ENCODE data around the gene HSPA1B. TPM values are rescaled to one million over a fixed set of nuclear protein-coding genes. Genes with fewer than 3 reads are reported as not detected.
"Not testable (repeated sequence)": the region's sequence is repeated elsewhere in the genome, so short reads cannot be mapped to it uniquely, and the experiment has no call there.

HSPA1B gene
- total RNA-seq, 2 donors from 2014 or later: 18.0 to 20.5 TPM

DNA sequence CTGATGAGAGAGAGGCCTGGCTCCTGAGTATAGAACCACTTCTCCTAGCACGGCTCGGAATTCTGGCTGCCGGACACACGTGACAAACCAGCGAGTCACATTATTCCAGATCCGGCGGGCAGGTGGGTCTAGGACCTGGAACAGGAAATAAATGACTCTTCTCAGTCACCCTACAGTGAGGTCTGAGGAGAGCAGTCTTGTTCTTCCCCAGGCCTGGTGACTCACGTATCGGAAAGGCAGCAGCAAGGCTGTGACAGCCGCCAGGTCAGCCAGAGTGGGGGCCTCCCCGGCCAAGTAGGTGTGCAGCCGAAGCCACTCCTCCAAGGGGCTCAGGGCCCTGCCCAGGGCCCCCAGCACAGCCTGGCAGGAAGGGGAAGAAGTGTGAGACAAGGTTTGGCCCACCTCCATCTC lies 34.8 kb upstream of the HSPA1B start:
- H3K36me3 Mint-ChIP-seq (ENCODE audit: low read depth): peaks cover 8% of the 10 kb centered on the region
- H3K4me1 Mint-ChIP-seq: peaks cover 33% of the 10 kb centered on the region
- H3K4me3 Mint-ChIP-seq: no peak overlapping the region
- no peaks in the 10 kb centered on the region for H3K27me3 Mint-ChIP-seq
- DNase-seq: no peak
- no peaks in the 10 kb centered on the region for H3K9me3 ChIP-seq (ENCODE audit: control insufficient read depth, low read length, poor library complexity, severe bottlenecking)
- ATAC-seq: no peak
- no peak overlapping the region for H3K27ac Mint-ChIP-seq

DNA sequence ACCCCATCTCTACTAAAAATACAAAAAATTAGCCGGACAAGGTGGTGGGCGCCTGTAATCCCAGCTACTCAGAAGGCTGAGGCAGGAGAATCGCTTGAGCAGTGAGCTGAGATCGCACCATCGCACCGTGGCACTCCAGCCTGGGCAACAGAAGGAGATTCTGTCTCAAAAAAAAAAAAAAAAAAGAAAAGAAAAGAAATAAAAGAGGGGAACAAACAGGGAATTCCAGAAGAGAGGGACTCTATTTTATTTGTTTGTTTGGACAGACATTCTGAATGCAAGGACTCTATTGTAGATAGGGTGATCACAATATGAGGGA lies 33.7 kb upstream of the HSPA1B start:
- Mint-ChIP-seq H3K4me1 (peaks cover 36% of the 10 kb centered on the region), H3K27ac (peak overlapping the region; percentile 98), H3K4me3 (peak overlapping the region; percentile 95)
- H3K9me3 ChIP-seq (ENCODE audit: control insufficient read depth, low read length, poor library complexity, severe bottlenecking); H3K36me3 Mint-ChIP-seq (ENCODE audit: low read depth); H3K27me3 Mint-ChIP-seq; DNase-seq; ATAC-seq: not testable (repeated sequence)

DNA sequence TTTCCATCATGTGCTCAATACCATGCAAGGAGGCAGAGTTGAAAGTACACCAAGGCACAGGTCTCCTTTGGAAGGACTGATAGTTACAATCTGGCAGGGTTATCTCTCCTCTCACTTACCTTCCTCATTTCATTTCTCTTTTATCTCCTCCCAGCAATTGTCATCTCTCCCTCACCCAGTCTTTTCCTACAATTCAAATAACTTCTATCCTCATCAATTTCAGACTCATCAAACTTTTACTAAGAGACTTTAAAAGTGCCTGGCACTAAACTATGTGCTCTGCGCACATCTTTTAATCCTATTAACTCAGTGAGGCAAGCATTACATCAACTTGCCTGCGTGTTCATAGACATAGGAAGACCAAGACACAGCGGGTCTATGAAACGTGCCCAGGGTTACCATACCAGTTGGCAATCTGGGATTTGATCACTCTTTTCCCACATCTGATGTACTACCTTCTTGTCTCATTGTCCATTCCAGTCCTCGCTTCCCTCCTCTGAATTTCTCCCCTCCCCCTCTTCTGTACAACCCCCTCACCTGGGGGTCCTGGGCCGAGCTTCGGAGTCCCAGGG lies 33.2 kb upstream of the HSPA1B start:
- H3K27me3 Mint-ChIP-seq: no peaks in the 10 kb centered on the region
- H3K36me3 Mint-ChIP-seq (ENCODE audit: low read depth): peaks cover 8% of the 10 kb centered on the region
- ATAC-seq (no peak), DNase-seq (no peak)
- no peaks in the 10 kb centered on the region for H3K9me3 ChIP-seq (ENCODE audit: control insufficient read depth, low read length, poor library complexity, severe bottlenecking)
- H3K4me1 Mint-ChIP-seq: peaks cover 36% of the 10 kb centered on the region
- peak overlapping the region; percentile 95 for H3K4me3 Mint-ChIP-seq
- peak overlapping the region; percentile 98 for H3K27ac Mint-ChIP-seq

DNA sequence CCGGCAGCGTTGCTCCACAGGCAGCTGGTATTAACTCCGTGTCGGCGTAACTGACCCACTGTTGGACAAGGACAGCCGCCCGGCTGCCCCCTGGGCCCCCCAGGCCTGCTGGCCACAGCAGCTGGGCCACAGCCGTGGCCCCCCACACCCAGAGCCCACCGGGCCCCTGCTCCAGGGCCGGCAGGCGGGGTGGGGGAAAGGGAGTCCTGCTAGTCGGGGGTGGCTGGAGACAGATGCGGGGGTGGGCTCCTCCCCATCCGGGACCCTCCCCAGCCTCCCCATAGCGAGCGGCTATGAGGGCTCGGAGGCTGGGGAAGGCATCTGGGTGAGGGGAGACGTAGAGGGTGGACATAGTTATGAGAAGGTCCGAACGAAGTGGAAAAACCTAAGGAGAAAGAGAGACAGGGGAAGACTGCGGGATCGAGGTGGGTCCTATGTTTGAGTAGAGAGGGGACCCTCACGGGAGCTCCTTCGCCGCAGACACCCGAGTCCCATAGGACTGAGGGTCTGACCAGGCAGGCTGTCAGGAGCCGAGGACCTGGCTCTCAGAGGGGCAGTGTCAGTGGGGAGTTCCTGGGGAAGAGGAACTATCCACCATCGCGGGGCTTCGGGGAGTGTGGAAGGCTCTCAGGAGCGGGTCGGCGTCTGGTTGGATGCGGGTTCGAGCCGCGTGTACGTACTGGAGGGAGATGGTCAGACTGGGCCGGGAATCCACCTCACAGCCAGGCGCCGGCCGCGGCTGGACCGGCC lies 32.5 kb upstream of the HSPA1B start:
- peak; percentile 7 for ATAC-seq
- H3K4me1 Mint-ChIP-seq: peaks cover 36% of the 10 kb centered on the region
- H3K27me3 Mint-ChIP-seq: no peaks in the 10 kb centered on the region

DNA sequence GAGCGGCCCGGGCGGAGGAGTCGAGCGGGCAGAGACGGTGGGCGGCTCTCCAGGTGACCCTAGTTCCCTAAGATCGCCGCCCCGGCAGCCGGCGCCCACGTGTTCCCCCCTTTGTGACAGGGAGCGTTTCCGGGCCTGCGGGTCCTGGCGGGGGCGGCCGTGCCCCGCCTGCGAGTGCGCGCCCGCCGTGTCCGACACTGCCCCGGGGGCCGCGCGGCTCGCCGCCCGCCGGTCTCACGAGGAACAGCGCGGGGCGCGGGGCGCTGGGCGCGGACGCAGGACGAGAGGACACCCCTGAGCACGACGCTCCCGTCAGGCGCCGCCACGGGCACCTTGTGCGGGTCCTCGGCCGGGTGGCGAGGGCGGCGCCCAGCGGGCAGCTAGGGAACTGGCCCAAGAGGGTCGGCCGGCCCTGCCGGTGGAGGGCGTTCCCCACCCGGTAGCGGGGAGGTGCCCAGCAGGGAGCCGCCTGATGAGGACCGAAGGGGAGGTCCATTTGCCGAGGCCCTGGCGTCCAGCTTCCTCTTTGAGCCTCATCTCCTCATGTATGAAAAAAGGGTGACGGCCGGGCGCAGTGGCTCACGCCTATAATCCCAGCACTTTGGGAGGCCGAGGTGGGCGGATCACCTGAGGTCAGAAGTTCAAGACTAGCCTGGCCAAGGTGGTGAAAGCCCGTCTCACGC lies 31.8 kb upstream of the HSPA1B start, which contains the start of gene VARS1:
Gene VARS1, minus strand, starts transcription at position 137 of the 683 bp plus-strand sequence. CDS start 535 bp downstream, outside the sequence.
- peaks cover 5% of the 10 kb centered on the region for H3K36me3 Mint-ChIP-seq (ENCODE audit: low read depth)
- peak within 1 kb of the TSS; percentile 98 for H3K27ac Mint-ChIP-seq
- DNase-seq: peak; percentile 74 to 82 (median 78)
- ATAC-seq: peak; percentile 88
- H3K4me3 Mint-ChIP-seq: peak within 1 kb of the TSS; percentile 95
- peaks cover 33% of the 10 kb centered on the region for H3K4me1 Mint-ChIP-seq
- H3K9me3 ChIP-seq (ENCODE audit: control insufficient read depth, low read length, poor library complexity, severe bottlenecking): no peaks in the 10 kb centered on the region
- no peaks in the 10 kb centered on the region for H3K27me3 Mint-ChIP-seq

More for the DNA sequence above, 32.5 kb upstream of the HSPA1B start:
- peak overlapping the region; percentile 98 for H3K27ac Mint-ChIP-seq
- H3K4me3 Mint-ChIP-seq: peak overlapping the region; percentile 95
- peaks cover 8% of the 10 kb centered on the region for H3K36me3 Mint-ChIP-seq (ENCODE audit: low read depth)
- DNase-seq: peak in 1 of 3 donors; percentile 12
- no peaks in the 10 kb centered on the region for H3K9me3 ChIP-seq (ENCODE audit: control insufficient read depth, low read length, poor library complexity, severe bottlenecking)

DNA sequence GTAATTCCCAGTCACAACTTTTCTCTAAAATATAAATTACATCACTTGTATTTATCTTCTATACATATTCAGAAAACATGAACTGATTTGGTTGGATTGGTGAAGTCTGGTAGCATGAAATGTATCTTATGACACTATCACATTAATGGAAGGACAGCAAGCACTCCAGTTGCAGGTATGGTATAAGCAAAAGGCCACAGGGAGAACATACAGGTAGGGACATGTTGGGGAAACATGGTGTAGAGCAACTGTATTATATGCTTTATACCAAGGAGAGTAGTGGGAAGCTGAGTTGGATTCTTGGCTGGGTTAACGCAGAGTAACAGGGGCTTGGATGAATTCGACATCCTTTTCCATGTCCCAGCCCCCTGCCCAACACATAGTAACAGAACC lies 30.5 kb upstream of the HSPA1B start:
- Mint-ChIP-seq H3K27me3 (no peaks in the 10 kb centered on the region), H3K4me3 (peak overlapping the region; percentile 53), H3K27ac (peak overlapping the region; percentile 98), H3K4me1 (peaks cover 30% of the 10 kb centered on the region), H3K36me3 (ENCODE audit: low read depth) (peaks cover 2% of the 10 kb centered on the region)
- ATAC-seq (no peak), DNase-seq (no peak)
- H3K9me3 ChIP-seq (ENCODE audit: control insufficient read depth, low read length, poor library complexity, severe bottlenecking): no peaks in the 10 kb centered on the region

DNA sequence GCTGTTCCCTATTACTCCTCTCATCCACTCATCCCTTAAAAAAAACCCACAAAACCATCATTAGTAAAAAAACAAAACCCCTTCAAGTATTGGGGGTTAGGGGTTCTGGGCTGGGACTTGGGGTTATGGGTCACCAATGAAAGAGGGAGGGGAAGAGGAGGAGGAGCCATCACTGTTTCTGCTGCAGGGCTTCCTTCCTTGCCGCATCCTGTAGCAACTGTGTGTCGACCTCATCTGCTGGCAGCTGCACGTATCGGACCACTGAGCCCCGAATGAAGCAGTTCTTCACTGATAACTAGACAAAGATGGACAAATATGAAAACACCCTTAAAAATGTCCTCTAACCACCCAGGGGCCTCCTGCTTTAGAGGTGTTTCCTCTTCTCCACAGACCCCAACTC lies 29.9 kb upstream of the HSPA1B start:
- ATAC-seq (peak; percentile 28), DNase-seq (no peak)
- Mint-ChIP-seq H3K4me1 (peaks cover 27% of the 10 kb centered on the region), H3K36me3 (ENCODE audit: low read depth) (no peaks in the 10 kb centered on the region), H3K27me3 (no peaks in the 10 kb centered on the region), H3K4me3 (peak overlapping the region; percentile 73), H3K27ac (peak overlapping the region; percentile 98)
- no peaks in the 10 kb centered on the region for H3K9me3 ChIP-seq (ENCODE audit: control insufficient read depth, low read length, poor library complexity, severe bottlenecking)

DNA sequence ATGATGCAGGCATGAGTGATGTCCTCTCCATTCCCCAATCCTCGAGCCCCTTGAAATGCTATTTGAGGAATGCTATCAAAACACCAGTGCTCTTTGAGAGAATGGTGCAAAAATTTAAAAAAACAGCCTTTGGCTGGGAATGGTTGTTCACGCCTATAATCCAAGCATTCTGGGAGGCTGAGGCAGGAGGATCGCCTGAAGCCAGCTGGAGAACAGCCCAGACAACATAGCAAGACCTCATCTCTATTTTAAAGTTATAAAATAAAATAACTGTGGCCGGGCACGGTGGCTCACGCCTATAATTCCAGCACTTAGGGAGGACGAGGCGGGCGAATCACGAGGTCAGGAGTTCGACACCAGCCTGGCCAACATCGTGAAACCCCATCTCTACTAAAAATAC lies 27.8 kb upstream of the HSPA1B start:
- H3K9me3 ChIP-seq (ENCODE audit: control insufficient read depth, low read length, poor library complexity, severe bottlenecking): no peaks in the 10 kb centered on the region
- no peak for ATAC-seq
- peaks cover 21% of the 10 kb centered on the region for H3K4me1 Mint-ChIP-seq
- H3K27me3 Mint-ChIP-seq: no peaks in the 10 kb centered on the region
- DNase-seq: no peak
- no peak overlapping the region for H3K27ac Mint-ChIP-seq
- no peaks in the 10 kb centered on the region for H3K36me3 Mint-ChIP-seq (ENCODE audit: low read depth)
- no peak overlapping the region for H3K4me3 Mint-ChIP-seq

DNA sequence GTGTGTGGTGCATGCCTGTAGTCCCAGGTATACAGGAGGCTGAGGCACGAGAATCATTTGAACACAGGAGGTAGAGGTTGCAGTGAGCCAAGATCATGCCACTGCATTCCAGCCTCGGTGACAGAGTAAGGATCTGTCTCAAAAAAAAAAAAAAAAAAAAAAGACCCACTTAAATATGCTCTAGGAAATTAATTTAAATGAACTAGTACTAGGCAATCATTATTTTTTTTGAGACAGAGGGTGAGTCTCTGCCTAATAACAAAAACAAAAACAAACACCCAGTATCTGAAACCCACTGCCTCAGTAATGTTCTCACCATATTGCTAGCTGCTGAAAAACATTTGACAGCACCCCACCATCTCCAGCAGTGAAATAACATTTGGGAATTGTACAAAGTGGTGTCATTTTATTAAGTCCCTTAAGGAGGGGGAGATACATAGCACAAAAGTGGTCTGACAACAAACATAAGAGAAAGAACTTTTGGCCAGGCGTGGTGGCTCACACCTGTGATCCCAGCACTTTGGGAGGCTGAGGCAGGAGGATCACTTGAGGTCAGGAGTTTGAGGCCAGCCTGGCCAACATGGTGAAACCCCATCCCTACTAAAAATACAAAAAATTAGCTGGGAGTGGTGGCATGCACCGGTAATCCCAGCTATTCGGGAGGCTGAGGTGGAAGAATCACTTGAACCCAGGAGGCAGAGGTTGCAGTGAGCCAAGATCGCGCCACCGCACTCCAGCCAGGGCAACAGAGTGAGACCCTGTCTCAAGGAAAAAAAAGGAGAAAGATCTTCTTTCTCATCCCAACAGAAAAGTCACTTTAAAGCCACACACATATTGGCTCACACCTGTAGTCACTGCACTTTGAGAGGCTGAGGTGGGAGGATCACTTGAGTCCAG lies 26.3 kb upstream of the HSPA1B start:
- H3K4me1 Mint-ChIP-seq: peaks cover 23% of the 10 kb centered on the region
- ATAC-seq; H3K27ac Mint-ChIP-seq; H3K36me3 Mint-ChIP-seq (ENCODE audit: low read depth); H3K9me3 ChIP-seq (ENCODE audit: control insufficient read depth, low read length, poor library complexity, severe bottlenecking); DNase-seq; H3K27me3 Mint-ChIP-seq; H3K4me3 Mint-ChIP-seq: not testable (repeated sequence)

DNA sequence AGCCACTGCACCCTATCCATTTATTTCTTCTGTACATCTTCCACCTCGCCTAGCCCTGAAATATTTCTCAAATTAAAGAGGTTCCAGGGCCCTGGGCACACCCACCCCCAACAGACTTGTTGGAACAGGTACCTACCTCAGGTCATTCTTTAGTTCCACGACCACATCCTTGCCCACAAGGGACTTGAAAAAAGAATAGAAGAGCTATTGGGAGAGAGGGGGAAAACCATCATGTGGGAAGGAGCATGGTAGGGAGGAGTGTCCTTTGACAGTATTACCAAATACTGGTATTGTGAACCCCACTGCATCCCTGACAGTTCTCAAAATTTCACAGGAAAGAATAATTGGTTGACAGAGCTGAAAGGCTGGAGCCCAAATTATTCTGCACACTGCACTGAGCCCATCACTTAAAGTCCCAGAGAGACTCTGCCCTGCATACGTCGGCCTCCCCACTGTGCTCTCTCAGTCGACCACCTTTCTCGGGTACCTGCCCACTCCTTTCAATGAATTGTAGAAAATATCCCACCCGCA lies 21.5 kb upstream of the HSPA1B start:
- peaks cover 5% of the 10 kb centered on the region for H3K36me3 Mint-ChIP-seq (ENCODE audit: low read depth)
- DNase-seq (no peak), ATAC-seq (peak; percentile 7)
- no peaks in the 10 kb centered on the region for H3K27me3 Mint-ChIP-seq
- H3K4me3 Mint-ChIP-seq: peak overlapping the region; percentile 94
- no peaks in the 10 kb centered on the region for H3K9me3 ChIP-seq (ENCODE audit: control insufficient read depth, low read length, poor library complexity, severe bottlenecking)
- H3K4me1 Mint-ChIP-seq: peaks cover 23% of the 10 kb centered on the region
- peak overlapping the region; percentile 94 for H3K27ac Mint-ChIP-seq

DNA sequence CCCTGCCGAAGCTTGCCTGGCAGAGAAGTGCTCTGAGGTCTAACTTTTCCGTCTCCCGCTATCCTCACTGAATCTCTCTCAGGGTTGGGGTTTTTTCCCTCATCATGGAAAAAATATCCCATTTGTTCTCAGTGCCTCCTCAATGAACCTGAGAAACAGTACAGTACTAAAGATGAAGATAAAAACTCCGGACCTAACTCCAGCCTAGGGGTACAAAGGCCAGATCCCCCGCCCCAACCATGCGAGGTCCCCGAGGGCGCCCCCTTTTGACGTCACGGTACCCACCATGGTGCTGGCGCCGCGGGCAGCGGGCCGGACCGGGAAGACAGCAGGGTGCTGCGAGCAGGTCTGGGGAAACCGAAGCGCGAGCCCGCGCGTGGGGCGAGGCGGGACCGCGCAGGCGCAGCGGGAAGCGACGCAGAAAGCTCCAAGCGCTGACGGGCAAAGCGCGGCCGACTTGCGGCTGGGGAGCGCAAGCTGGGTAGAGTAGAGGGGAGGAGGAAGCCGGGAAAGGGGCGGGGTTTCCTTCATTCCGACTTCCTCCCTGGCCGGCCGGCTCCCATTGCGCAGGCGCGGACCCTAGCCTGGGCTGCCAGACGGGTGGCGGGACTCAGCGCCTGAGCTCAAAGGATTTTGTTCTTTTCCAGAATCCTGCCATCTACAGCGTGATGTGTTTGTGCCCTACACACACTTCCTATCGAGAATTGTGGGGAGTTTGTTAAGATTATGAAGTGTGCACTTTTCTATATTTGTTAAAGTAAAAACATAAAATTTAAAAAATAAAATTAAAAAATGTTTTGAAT lies 20.9 kb upstream of the HSPA1B start, which contains the start of gene LSM2:
Gene LSM2, minus strand, starts transcription at position 497 of the 803 bp plus-strand sequence. Its CDS starts 209 bp downstream, at position 288.
- DNase-seq: peak; percentile 96 to 97 (median 97)
- Mint-ChIP-seq H3K27me3 (no peaks in the 10 kb centered on the region), H3K27ac (peak within 1 kb of the TSS; percentile 94), H3K36me3 (ENCODE audit: low read depth) (peaks cover 5% of the 10 kb centered on the region), H3K4me3 (peak within 1 kb of the TSS; percentile 94), H3K4me1 (peaks cover 23% of the 10 kb centered on the region)
- peak; percentile 99 for ATAC-seq
- no peaks in the 10 kb centered on the region for H3K9me3 ChIP-seq (ENCODE audit: control insufficient read depth, low read length, poor library complexity, severe bottlenecking)

DNA sequence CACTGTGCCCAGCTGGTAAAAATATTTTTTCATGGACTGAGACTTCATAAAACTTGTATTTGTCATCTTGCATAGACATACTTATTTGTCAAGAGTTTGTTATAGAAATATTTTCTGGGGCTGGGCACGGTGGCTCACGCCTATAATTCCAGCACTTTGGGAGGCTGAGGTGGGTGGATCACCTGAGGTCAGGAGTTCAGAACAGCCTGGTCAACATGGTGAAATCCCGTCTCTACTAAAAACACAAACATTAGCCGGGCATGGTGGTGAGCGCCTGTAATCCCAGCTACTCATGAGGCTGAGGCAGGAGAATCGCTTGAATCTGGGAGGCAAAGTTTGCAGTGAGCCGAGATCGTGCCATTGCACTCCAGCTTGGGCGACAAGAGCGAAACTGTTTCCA lies 18.9 kb upstream of the HSPA1B start:
- peaks cover 31% of the 10 kb centered on the region for H3K4me1 Mint-ChIP-seq
- DNase-seq; H3K4me3 Mint-ChIP-seq; ATAC-seq; H3K27me3 Mint-ChIP-seq; H3K9me3 ChIP-seq (ENCODE audit: control insufficient read depth, low read length, poor library complexity, severe bottlenecking); H3K36me3 Mint-ChIP-seq (ENCODE audit: low read depth): not testable (repeated sequence)
- peak overlapping the region; percentile 29 for H3K27ac Mint-ChIP-seq
